ENCODE results near the gene PTCH1.

PTCH1 gene

DNA sequence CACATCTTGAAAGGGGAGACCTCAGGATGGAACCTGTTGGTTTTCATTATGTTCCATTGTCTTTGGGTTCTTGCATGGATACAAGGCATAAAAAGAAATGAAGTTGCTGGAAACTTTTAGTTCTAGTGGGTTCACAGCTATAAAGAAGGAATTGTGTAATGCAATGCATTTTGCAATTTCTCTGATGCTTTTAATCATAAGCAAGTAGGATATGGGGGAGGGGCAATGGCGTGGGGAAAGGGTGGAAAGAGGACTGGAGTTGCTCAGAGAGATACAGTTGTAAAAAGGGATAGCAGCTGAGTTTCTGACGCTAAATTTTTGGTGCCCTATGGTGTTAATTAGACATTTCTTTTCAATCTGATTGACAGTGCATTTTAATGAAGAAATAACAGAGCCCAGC is 110.7 kb downstream of the PTCH1 start:
- DNase-seq (ENCODE audit: low read depth in 2 of 2) = no peak

DNA sequence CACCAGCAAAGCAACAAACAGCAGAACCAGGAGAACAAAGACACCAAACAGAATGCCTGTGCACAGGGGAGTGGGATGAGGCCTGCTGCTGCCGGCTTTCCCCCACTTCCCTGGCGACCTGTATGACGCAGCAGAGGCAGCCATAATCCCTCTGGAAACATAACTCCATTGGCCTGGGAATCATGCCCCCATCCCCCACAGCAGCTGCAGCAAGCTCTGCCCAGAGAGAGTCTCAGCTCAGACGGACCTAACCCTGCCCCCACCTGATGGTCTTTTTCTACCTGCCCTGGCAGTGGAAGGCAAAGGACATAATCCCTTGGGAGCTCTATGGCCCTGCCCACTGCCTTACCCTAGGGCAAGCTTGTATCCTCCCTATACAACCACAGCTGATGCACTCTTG is 117.5 kb downstream of the PTCH1 start:
- DNase-seq (ENCODE audit: low read depth in 2 of 2) = no peak

Data from stimulated activated CD8-positive, alpha-beta memory T cell treated with anti-CD3 and anti-CD28 coated beads, Interleukin-7, amount 100 ng/mL, for 1 hour (primary cell).